Ovary (tissue), 3 donors: ENCODE data around the gene FOXP1.

Source experiments
- CTCF ChIP-seq, 3 donors: fragments of 450-650 bp in 2 of 3; fragments of 200-600 bp in 1 of 3; IDR thresholded peaks; one replicate each; pipeline versions ENCODE4 v1.5.1 to v1.8.0; 2016 to 2022; ENCODE audit warnings: antibody characterized with exemption in 3 of 3, mild to moderate bottlenecking in 1 of 3
- EP300 ChIP-seq: sonication (generic); formaldehyde crosslinking; IDR thresholded peaks from one replicate; pipeline ENCODE4 v1.6.1; 2017; ENCODE audit warnings: antibody characterized with exemption
- donor health status: DM: no; HTN: no; CAD: no.

- no peak for TF ChIP-seq EP300
- no peak for TF ChIP-seq CTCF (IDR thresholded peaks at IDR 0.05)
Observed at GRCh38 chr3:71393745-71394144, 189.8 kb downstream of the FOXP1 start.
